Neural progenitor cell (in vitro differentiated cells): Measurements from ENCODE around the gene DDAH1. TPM values are rescaled to one million over a fixed set of nuclear protein-coding genes. Genes with fewer than 3 reads are reported as not detected.

Experiments
- DNase-seq: peaks from one replicate; pipeline ENCODE4 v3.0.0-alpha.2; 2016; ENCODE audit warnings: low spot score
- H2AFZ ChIP-seq: fragments of 200-600 bp; sonication (generic); replicated peaks from 2 replicates; pipeline ENCODE4 v1.6.1; 2016; ENCODE audit warnings: antibody characterized with exemption
- H3F3A ChIP-seq: fragments of 200-600 bp; sonication (generic); 2 replicates; pipeline ENCODE4 v1.6.1; 2016; ENCODE audit warnings: antibody characterized with exemption, low read depth
- H3K27ac ChIP-seq: fragments of 200-600 bp; sonication (generic); 2 replicates; pipeline ENCODE4 v1.5.1; 2016; ENCODE audit warnings: mild to moderate bottlenecking
- H3K27me3 ChIP-seq: fragments of 200-600 bp; sonication (generic); 2 replicates; pipeline ENCODE4 v1.6.1; 2016; ENCODE audit warnings: mild to moderate bottlenecking, moderate library complexity
- H3K36me3 ChIP-seq: fragments of 200-600 bp; sonication (generic); 2 replicates; pipeline ENCODE4 v1.5.1; 2016
- H3K4me1 ChIP-seq: fragments of 200-600 bp; sonication (generic); 2 replicates; pipeline ENCODE4 v1.6.1; 2016; ENCODE audit warnings: mixed run types
- H3K4me2 ChIP-seq: fragments of 200-600 bp; sonication (generic); 2 replicates; pipeline ENCODE4 v1.6.1; 2016
- H3K4me3 ChIP-seq: fragments of 200-600 bp; sonication (generic); 2 replicates; pipeline ENCODE4 v1.5.1; 2016
- H3K79me2 ChIP-seq: fragments of 200-600 bp; sonication (generic); 2 replicates; pipeline ENCODE4 v1.6.1; 2016; ENCODE audit warnings: low read depth
- H3K9ac ChIP-seq: fragments of 200-600 bp; sonication (generic); 2 replicates; pipeline ENCODE4 v1.6.1; 2016
- H3K9me3 ChIP-seq: fragments of 200-600 bp; sonication (generic); 2 replicates; pipeline ENCODE4 v1.5.1; 2016; ENCODE audit warnings: low read depth
- H4K20me1 ChIP-seq: fragments of 200-600 bp; sonication (generic); 2 replicates; pipeline ENCODE4 v1.6.1; 2016; ENCODE audit warnings: low read depth
- H3K27ac Mint-ChIP-seq: 3 replicates; pipeline ENCODE4 v1.8.0; 2021; ENCODE audit warnings: mixed read lengths
- H3K27me3 Mint-ChIP-seq: 2 replicates; pipeline ENCODE4 v1.8.0; 2022; ENCODE audit warnings: low read depth, mild to moderate bottlenecking, inconsistent platforms, moderate library complexity, mixed read lengths; ENCODE audit not compliant: insufficient read depth
- H3K36me3 Mint-ChIP-seq: 3 replicates; pipeline ENCODE4 v1.8.0; 2021; ENCODE audit warnings: mixed read lengths
- H3K4me1 Mint-ChIP-seq: 3 replicates; pipeline ENCODE4 v1.8.0; 2021; ENCODE audit warnings: mixed read lengths
- H3K4me3 Mint-ChIP-seq: 3 replicates; pipeline ENCODE4 v1.8.0; 2021; ENCODE audit warnings: mild to moderate bottlenecking, moderate library complexity, mixed read lengths
- H3K9me3 Mint-ChIP-seq: 3 replicates; pipeline ENCODE4 v1.8.0; 2020; ENCODE audit warnings: mixed read lengths
- CTCF ChIP-seq: fragments of 200-600 bp; sonication (generic); IDR thresholded peaks from 2 replicates; pipeline ENCODE4 v1.5.1; 2017; ENCODE audit warnings: antibody characterized with exemption, mild to moderate bottlenecking
- EZH2 ChIP-seq: fragments of 200-600 bp; sonication (generic); IDR thresholded peaks from 2 replicates; pipeline ENCODE4 v1.6.1; 2017; ENCODE audit warnings: antibody characterized with exemption, mild to moderate bottlenecking, moderate library complexity
- EZH2phosphoT487 ChIP-seq: fragments of 200-600 bp; sonication (generic); IDR thresholded peaks from 2 replicates; pipeline ENCODE4 v1.6.1; 2017; ENCODE audit warnings: antibody characterized with exemption
- total RNA-seq: library from RNA; depleted of rRNA; stranded (reverse); fragments of >200 nt; gene quantifications from 2 replicates; pipeline ENCODE4 v1.2.3, GENCODE V29; 2015; ENCODE audit warnings: low replicate concordance

Gene DDAH1
- total RNA-seq, 1 donor from 2014 or later = 23.1 TPM

GRCh38 chr1:85484716-85485115, 19.8 kb upstream of the DDAH1 start:
- Histone ChIP-seq H3K9me3 (no peaks in the 10 kb centered on the region), H3K27ac (no peak overlapping the region)

GRCh38 chr1:85484264-85484663, 19.3 kb upstream of the DDAH1 start:
- Histone ChIP-seq H3K27me3 (no peaks in the 10 kb centered on the region), H3K4me1 (no peaks in the 10 kb centered on the region), H3K9me3 (no peaks in the 10 kb centered on the region), H3K9ac (no peak overlapping the region), H3K79me2 (no peaks in the 10 kb centered on the region), H3K4me3 (no peak overlapping the region), H4K20me1 (no peaks in the 10 kb centered on the region), H3K4me2 (no peak overlapping the region), H3K36me3 (no peaks in the 10 kb centered on the region), H3F3A (no peaks in the 10 kb centered on the region), H3K27ac (no peak overlapping the region), H2AFZ (no peak overlapping the region)
- no peaks in the 10 kb centered on the region for H3K36me3 Mint-ChIP-seq
- no peaks in the 10 kb centered on the region for H3K27me3 Mint-ChIP-seq
- no peak overlapping the region for H3K4me3 Mint-ChIP-seq
- H3K9me3 Mint-ChIP-seq = no peaks in the 10 kb centered on the region
- H3K27ac Mint-ChIP-seq = no peak overlapping the region
- H3K4me1 Mint-ChIP-seq = no peaks in the 10 kb centered on the region
- TF ChIP-seq EZH2 (no peak), CTCF (no peak), EZH2phosphoT487 (no peak)
- DNase-seq = no peak

More at GRCh38 chr1:85484716-85485115, 19.8 kb upstream of the DDAH1 start:
- no peak for TF ChIP-seq EZH2phosphoT487
- no peak for TF ChIP-seq EZH2
- no peak for TF ChIP-seq CTCF
- no peaks in the 10 kb centered on the region for H3K79me2 ChIP-seq
- no peaks in the 10 kb centered on the region for H3K4me1 Mint-ChIP-seq
- no peak overlapping the region for H3K4me2 ChIP-seq
- H3K27me3 Mint-ChIP-seq = no peaks in the 10 kb centered on the region
- DNase-seq = no peak
- no peaks in the 10 kb centered on the region for H3K9me3 Mint-ChIP-seq
- no peak overlapping the region for H3K4me3 ChIP-seq
- H3K36me3 ChIP-seq = no peaks in the 10 kb centered on the region
- no peaks in the 10 kb centered on the region for H3K4me1 ChIP-seq
- H3F3A ChIP-seq = no peaks in the 10 kb centered on the region
- H4K20me1 ChIP-seq = no peaks in the 10 kb centered on the region
- H3K27ac Mint-ChIP-seq = no peak overlapping the region
- H2AFZ ChIP-seq = no peak overlapping the region
- H3K4me3 Mint-ChIP-seq = no peak overlapping the region
- H3K36me3 Mint-ChIP-seq = no peaks in the 10 kb centered on the region
- no peaks in the 10 kb centered on the region for H3K27me3 ChIP-seq
- H3K9ac ChIP-seq = no peak overlapping the region

- Mint-ChIP-seq H3K27ac (no peak overlapping the region), H3K4me3 (no peak overlapping the region), H3K27me3 (no peaks in the 10 kb centered on the region), H3K9me3 (no peaks in the 10 kb centered on the region), H3K4me1 (no peaks in the 10 kb centered on the region), H3K36me3 (no peaks in the 10 kb centered on the region)
- no peak overlapping the region for H3K4me2 ChIP-seq
- TF ChIP-seq CTCF (no peak), EZH2 (no peak), EZH2phosphoT487 (no peak)
- H3K4me3 ChIP-seq = no peak overlapping the region
- no peak for DNase-seq
- H3K79me2 ChIP-seq = no peaks in the 10 kb centered on the region
- H3K27ac ChIP-seq = no peak overlapping the region
- H2AFZ ChIP-seq = no peak overlapping the region
- H3K27me3 ChIP-seq = no peaks in the 10 kb centered on the region
- no peaks in the 10 kb centered on the region for H3K4me1 ChIP-seq
- H3K9me3 ChIP-seq = no peaks in the 10 kb centered on the region
- H3F3A ChIP-seq = no peaks in the 10 kb centered on the region
- H3K36me3 ChIP-seq = no peaks in the 10 kb centered on the region
- no peaks in the 10 kb centered on the region for H4K20me1 ChIP-seq
- no peak overlapping the region for H3K9ac ChIP-seq
Observed at GRCh38 chr1:85481688-85482087, 16.7 kb upstream of the DDAH1 start.
